Superior temporal gyrus (tissue), 1 donor: Measurements from ENCODE around the gene MUCL3.
"Not testable (repeated sequence)": the region's sequence is repeated elsewhere in the genome, so short reads cannot be mapped to it uniquely, and the experiment has no call there.

Experiments
- DNase-seq: peaks from one replicate; pipeline ENCODE4 v3.0.0-alpha.2; 2016; ENCODE audit errors: extremely low spot score

The MUCL3 gene

DNA sequence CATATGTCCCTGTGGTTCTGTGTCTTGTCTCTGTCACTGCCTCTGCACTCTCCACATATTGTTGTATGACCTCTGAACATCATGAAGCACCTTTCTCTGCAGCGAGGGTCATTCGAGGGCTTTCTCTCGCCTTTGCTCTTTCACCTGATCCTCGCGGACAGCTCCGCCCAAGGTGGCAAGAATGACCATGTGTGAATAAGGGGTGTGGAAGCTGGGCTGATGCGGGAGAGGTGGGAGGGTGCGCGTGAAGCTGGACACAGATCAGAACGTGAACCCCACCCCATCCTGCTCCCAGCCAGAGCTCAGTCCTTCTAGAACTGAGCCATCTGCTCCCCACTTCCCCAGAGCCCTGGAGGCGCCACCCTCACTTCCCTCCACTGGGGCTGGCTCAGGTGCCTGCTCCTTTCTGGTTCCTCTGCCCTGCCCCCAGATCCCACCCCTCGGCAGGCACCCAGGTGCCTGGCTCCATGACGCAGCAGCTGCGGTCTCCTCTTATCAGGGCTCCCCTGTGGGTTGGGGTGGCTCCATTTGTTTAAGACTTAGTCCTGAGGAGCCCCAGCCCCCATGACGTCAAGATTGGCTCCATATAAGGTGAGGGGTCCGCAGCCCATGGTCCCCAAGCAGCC is at the start of gene MUCL3:
TSS of gene MUCL3 (plus strand) at position 613 of the 626 bp plus-strand sequence. CDS start 27 bp downstream, outside the sequence.
- no peak for DNase-seq

GRCh38 chr6:30891450-30891723 is 49.4 kb upstream of the MUCL3 start:
- no peak for DNase-seq

DNA sequence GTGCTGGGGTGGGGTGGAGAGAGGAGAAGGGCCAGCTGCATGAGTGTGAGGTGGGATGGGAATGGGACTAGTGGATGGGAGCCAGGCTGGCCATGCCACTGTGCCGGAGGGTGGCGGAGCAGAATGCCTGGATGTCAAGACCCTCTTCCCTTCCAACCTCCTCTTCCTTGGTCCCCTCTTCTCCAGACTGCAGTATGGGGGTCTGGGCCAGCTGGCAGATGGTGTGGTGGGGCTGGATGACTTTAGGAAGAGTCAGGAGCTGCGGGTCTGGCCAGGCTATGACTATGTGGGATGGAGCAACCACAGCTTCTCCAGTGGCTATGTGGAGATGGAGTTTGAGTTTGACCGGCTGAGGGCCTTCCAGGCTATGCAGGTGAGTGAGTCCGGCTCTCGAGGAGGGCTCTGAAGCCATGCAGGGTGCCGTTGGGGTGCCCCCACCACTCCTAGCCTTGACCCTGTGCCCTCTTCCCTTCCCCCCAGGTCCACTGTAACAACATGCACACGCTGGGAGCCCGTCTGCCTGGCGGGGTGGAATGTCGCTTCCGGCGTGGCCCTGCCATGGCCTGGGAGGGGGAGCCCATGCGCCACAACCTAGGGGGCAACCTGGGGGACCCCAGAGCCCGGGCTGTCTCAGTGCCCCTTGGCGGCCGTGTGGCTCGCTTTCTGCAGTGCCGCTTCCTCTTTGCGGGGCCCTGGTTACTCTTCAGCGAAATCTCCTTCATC is 48.8 kb upstream of the MUCL3 start:
- no peak for DNase-seq

DNA sequence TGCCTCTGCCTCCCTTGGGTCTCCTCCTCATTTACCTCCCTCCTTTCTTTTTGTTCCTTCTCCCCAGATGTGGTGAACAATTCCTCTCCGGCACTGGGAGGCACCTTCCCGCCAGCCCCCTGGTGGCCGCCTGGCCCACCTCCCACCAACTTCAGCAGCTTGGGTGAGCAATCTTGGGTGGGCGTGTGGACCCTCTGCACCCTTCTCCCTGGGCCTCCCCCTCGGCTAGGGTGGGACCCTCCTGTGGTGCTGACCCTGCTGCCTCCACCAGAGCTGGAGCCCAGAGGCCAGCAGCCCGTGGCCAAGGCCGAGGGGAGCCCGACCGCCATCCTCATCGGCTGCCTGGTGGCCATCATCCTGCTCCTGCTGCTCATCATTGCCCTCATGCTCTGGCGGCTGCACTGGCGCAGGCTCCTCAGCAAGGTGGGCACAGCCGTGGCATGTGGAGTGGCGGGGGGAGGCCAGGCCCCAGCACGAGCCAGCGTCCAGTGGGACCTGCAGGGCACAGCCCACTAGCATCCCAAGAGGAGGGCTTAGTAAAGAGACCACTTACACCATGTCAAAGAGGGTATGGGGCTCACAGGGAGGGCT is 47.7 kb upstream of the MUCL3 start:
- no peak for DNase-seq

- no peak for DNase-seq
These were observed 47.1 kb upstream of the MUCL3 start for GRCh38 chr6:30893666-30894065.

DNA sequence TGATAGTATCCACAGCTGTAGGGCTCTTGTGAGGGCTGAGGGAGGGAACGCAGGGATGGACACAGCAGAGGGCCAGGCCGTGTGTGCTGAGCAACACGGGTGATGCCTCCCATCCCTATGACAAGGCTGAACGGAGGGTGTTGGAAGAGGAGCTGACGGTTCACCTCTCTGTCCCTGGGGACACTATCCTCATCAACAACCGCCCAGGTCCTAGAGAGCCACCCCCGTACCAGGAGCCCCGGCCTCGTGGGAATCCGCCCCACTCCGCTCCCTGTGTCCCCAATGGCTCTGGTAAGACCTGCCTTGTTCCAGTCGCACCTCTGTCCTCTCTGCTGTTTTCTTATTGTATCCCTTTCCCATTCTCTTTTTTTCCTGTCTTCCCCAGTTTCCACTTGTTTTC is 46.4 kb upstream of the MUCL3 start:
- DNase-seq, result no peak

DNA sequence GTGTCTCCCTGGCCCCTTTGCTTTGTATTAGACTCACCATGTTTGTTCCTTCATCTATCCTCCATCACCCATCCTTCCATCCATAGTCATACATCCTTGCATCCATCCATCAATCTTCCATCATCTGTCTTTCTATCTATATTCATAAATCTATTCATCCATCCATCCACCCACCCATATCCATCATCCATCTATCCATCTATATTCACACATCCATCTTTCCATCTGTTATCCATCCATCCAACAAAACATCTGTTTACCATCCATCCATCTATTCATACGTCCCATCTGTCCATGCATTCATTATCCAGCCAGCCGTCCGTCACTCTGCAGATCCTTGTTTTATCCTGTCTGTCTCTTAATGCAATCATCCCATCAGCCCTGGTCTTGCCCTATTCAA is 45.8 kb upstream of the MUCL3 start:
- DNase-seq, result no peak

DNA sequence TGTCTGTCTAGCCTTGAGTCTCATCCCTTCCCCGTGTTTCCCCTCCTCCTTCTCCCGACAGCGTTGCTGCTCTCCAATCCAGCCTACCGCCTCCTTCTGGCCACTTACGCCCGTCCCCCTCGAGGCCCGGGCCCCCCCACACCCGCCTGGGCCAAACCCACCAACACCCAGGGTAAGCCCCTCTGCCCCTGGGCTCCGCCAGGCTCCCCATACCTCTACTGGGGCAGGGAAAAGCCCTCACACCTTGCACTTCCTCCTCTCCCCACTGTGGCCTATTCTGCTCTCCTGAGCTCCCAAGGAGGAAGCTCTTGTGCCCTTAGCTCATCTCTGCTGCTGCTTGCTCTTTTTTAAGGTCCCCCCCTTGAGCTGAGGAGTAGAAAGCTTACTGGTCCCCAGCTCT is 45.4 kb upstream of the MUCL3 start:
- no peak for DNase-seq

GRCh38 chr6:30896541-30896940 is 44.2 kb upstream of the MUCL3 start:
- DNase-seq, result no peak

DNA sequence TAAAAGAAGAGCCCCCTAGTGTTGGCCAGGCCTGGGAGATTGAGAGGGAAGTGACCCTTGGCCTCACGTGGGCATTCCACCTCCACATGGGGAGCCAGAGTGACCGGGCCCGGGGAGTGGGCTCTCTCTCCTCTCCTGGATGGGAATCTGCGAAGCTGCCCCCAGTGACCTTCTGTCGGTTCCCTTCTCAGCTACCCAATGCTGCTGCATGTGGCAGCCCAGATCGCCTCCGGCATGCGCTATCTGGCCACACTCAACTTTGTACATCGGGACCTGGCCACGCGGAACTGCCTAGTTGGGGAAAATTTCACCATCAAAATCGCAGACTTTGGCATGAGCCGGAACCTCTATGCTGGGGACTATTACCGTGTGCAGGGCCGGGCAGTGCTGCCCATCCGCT is 42.9 kb upstream of the MUCL3 start:
- no peak for DNase-seq

- no peak for DNase-seq
These were observed 41.9 kb upstream of the MUCL3 start for GRCh38 chr6:30898750-30899360.

- no peak for DNase-seq
These were observed 39.8 kb upstream of the MUCL3 start for GRCh38 chr6:30900863-30901417.

DNA sequence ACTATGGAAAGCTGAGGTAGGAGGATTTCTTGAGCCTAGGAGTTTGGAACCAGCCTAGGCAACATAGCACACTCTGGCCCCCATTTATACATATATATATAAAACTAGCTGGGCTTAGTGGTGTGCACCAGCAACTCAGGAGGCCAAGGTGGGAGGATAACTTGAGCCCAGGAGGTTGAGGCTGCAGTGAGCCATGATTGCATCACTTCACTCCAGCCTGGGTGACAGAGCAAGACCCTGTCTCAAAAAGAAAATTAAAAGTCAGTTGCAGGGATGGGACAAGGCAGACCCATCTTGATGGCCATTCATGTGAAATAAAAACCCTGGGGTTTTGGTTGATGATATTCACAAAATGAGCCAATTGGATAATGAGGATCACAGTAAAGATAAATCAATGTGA is 39.3 kb upstream of the MUCL3 start:
- DNase-seq, result no peak

GRCh38 chr6:30902196-30902595 is 38.6 kb upstream of the MUCL3 start:
- DNase-seq, result not testable (repeated sequence)

DNA sequence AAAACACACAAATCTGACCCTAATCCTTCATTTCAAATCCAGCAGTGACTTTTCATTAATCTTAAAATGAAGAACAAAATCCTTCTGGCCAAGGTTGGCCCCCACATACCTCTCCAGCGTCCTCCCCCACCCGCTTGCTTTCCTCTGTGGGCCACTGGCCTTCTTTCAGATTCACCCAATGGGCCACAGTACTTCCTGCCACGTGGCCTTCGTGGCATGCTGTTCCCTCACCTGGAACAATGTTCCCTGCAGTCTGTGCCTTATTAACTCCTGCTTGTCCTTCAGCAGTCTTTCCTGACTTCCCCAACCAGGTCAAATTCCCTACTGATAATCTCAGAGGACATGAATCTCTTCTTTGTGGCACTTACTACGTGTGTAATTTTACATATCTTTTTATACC is 38.1 kb upstream of the MUCL3 start:
- no peak for DNase-seq

DNA sequence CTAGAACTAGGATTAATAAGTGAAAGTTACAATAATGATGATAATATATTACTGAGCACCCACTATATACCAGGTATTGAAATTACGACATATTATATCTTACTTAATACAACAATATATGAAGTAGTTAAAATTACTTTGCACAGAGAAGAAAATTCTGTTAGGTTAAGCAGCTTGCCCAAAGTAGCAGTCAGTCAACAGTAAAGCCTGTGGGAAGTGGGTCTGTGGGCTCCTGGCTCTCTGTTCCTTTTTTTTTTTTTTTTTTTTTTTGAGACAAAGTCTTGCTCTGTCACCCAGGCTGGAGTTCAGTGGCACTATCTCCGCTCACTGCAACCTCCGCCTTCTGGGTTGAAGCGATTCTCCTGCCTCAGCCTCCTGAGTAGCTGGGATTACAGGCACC is 37.5 kb upstream of the MUCL3 start:
- DNase-seq, result no peak

GRCh38 chr6:30907290-30907757 is 33.4 kb upstream of the MUCL3 start:
- DNase-seq, result not testable (repeated sequence)

- DNase-seq, result peak; percentile 99
These were observed 32.8 kb upstream of the MUCL3 start, which contains the start of gene GTF2H4 for GRCh38 chr6:30907758-30908591. TSS of gene GTF2H4 (plus strand) at chr6:30908207.

DNA sequence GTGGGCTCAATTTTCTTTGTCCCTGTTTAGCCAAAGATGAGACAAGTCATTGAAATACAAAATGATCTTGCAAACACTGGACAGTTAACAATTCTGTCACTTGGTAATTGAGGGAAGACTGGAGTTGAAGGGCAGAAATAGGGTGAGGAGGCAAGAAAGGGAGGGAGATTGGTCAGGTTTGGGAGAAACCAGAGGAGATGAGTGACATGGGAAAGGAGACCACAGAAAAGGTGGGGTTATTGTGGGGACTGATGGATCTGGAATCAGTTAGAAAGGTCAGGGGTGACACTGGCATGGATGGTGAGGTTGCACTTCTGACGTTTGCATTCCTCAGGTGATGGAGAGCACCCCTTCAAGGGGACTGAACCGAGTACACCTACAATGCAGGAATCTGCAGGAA is 32.1 kb upstream of the MUCL3 start:
- no peak for DNase-seq

DNA sequence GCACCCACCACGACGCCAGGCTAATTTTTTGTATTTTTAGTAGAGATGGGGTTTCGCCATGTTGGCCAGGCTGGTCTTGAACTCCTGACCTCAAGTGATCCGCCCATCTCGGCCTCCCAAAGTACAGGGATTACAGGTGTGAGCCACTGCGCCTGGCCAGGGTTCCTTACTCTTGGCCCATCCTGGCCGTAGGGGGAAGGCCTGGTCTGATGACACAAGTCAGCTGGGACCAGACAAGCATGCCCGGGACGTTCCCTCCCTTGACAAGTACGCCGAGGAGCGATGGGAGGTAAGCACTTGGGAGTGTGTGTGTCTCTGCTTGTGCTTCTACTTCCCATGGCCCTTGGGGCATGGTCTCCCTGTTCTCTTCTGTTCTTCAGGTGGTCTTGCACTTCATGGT is 30.3 kb upstream of the MUCL3 start:
- DNase-seq, result not testable (repeated sequence)

- no peak for DNase-seq
These were observed 27.8 kb upstream of the MUCL3 start for GRCh38 chr6:30912746-30913520.
